OCI-LY3 (cell line): ENCODE data around the gene PARD3.
A peak's percentile ranks its signal among the peaks of the same experiment; 100 is the strongest.

Experiments used
- H2AFZ ChIP-seq: fragments of 200-600, 300-600 bp; shearing (Covaris generic); 2 replicates; pipeline ENCODE4 v1.6.0; 2014; ENCODE audit warnings: antibody characterized with exemption, low read depth, low read length
- H3K27ac ChIP-seq: fragments of 200-600, 300-600 bp; sonication (generic); 2 replicates; pipeline ENCODE4 v1.5.1; 2014; ENCODE audit warnings: mild to moderate bottlenecking, low read length, moderate library complexity, mixed read lengths
- H3K27me3 ChIP-seq: fragments of 200-600, 300-600 bp; sonication (generic); 2 replicates; pipeline ENCODE4 v1.6.1; 2014; ENCODE audit warnings: low read depth, low read length, mixed read lengths
- H3K36me3 ChIP-seq: fragments of 200-600, 300-600 bp; sonication (generic); replicated peaks from 2 replicates; pipeline ENCODE3; 2014; ENCODE audit warnings: low read depth, low read length, mixed read lengths
- H3K4me1 ChIP-seq: fragments of 300-600, 200-600 bp; sonication (generic); 2 replicates; pipeline ENCODE4 v1.6.1; 2014; ENCODE audit warnings: low read length, mixed read lengths
- H3K4me2 ChIP-seq: fragments of 200-600, 300-600 bp; sonication (generic); 2 replicates; pipeline ENCODE4 v1.6.1; 2014; ENCODE audit warnings: low read length, mixed read lengths
- H3K4me3 ChIP-seq: fragments of 300-600, 200-600 bp; sonication (generic); 2 replicates; pipeline ENCODE4 v1.5.1; 2014; ENCODE audit warnings: antibody characterized with exemption, mild to moderate bottlenecking, low read length, moderate library complexity
- H3K79me2 ChIP-seq: fragments of 300-600, 200-600 bp; shearing (Covaris generic); 2 replicates; pipeline ENCODE4 v1.6.1; 2014; ENCODE audit warnings: mild to moderate bottlenecking, low read length, mixed read lengths
- H3K9ac ChIP-seq: fragments of 300-600, 200-600 bp; shearing (Covaris generic); 2 replicates; pipeline ENCODE4 v1.6.0; 2014; ENCODE audit warnings: mild to moderate bottlenecking, low read length, moderate library complexity
- H3K9me3 ChIP-seq: fragments of 200-600, 300-600 bp; shearing (Covaris generic); 2 replicates; pipeline ENCODE4 v1.6.1; 2014; ENCODE audit warnings: low read length, mixed read lengths; ENCODE audit not compliant: insufficient read depth
- H4K20me1 ChIP-seq: fragments of 200-600, 300-600 bp; sonication (generic); 2 replicates; pipeline ENCODE4 v1.6.1; 2016; ENCODE audit warnings: low read length, mixed read lengths; ENCODE audit not compliant: insufficient read depth
- CTCF ChIP-seq: fragments of 200-600, 300-600 bp; sonication (generic); IDR thresholded peaks from 2 replicates; pipeline ENCODE4 v1.5.1; 2014; ENCODE audit warnings: antibody characterized with exemption, low read length, low read depth
- EZH2phosphoT487 ChIP-seq: fragments of 200-600 bp; shearing (Covaris generic); IDR thresholded peaks from 2 replicates; pipeline ENCODE4 v1.6.1; 2018; ENCODE audit warnings: antibody characterized with exemption, mixed run types, low read depth

The PARD3 gene

DNA sequence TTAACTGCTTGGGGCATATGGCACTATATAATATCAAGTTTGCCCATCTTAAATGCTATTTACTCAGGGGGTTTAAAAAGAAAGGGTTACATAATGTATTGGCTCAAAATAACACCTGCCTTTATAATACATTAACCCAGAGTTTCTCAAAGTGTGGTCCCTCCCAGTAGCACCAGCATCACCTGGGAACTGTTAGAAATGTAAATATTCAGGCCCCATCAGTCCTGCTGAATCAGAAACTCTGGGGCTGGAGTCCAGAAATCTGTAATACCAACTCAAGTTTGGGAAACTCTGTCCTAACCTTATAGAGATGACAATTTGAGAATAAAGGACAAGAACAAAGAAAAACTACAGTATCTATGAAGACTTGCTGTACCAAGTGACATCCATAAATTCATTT lies 270.7 kb downstream of the PARD3 start:
- Histone ChIP-seq H3K4me1 (peaks cover 5% of the 10 kb centered on the region; the same call in 1 of the 2 replicates), H3K4me2 (no peak overlapping the region), H3K9ac (no peak overlapping the region), H2AFZ (no peak overlapping the region), H3K27ac (no peak overlapping the region), H3K27me3 (no peaks in the 10 kb centered on the region), H3K4me3 (no peak overlapping the region), H3K9me3 (no peaks in the 10 kb centered on the region), H4K20me1 (no peaks in the 10 kb centered on the region), H3K36me3 (no peaks in the 10 kb centered on the region), H3K79me2 (no peaks in the 10 kb centered on the region)
- TF ChIP-seq EZH2phosphoT487 = no peak
- no peak for TF ChIP-seq CTCF

GRCh38 chr10:34543716-34544115 lies 271.4 kb downstream of the PARD3 start:
- no peak for TF ChIP-seq EZH2phosphoT487
- no peak for TF ChIP-seq CTCF
- H3K4me1 ChIP-seq = peaks cover 9% of the 10 kb centered on the region

GRCh38 chr10:34540492-34540891 lies 274.6 kb downstream of the PARD3 start:
- Histone ChIP-seq H3K9ac (no peak overlapping the region), H3K4me2 (no peak overlapping the region), H3K36me3 (no peaks in the 10 kb centered on the region), H3K4me3 (no peak overlapping the region), H3K9me3 (no peaks in the 10 kb centered on the region), H3K27ac (no peak overlapping the region), H3K4me1 (peaks cover 23% of the 10 kb centered on the region), H2AFZ (no peak overlapping the region), H3K27me3 (no peaks in the 10 kb centered on the region), H4K20me1 (no peaks in the 10 kb centered on the region), H3K79me2 (no peaks in the 10 kb centered on the region)
- no peak for TF ChIP-seq EZH2phosphoT487
- TF ChIP-seq CTCF = no peak

More at GRCh38 chr10:34543716-34544115, 271.4 kb downstream of the PARD3 start:
- Histone ChIP-seq H3K4me2 (no peak overlapping the region), H4K20me1 (no peaks in the 10 kb centered on the region), H3K79me2 (no peaks in the 10 kb centered on the region), H3K9ac (no peak overlapping the region), H3K27ac (no peak overlapping the region), H3K27me3 (no peaks in the 10 kb centered on the region), H3K36me3 (no peaks in the 10 kb centered on the region), H3K4me3 (no peak overlapping the region), H2AFZ (no peak overlapping the region), H3K9me3 (no peaks in the 10 kb centered on the region)

DNA sequence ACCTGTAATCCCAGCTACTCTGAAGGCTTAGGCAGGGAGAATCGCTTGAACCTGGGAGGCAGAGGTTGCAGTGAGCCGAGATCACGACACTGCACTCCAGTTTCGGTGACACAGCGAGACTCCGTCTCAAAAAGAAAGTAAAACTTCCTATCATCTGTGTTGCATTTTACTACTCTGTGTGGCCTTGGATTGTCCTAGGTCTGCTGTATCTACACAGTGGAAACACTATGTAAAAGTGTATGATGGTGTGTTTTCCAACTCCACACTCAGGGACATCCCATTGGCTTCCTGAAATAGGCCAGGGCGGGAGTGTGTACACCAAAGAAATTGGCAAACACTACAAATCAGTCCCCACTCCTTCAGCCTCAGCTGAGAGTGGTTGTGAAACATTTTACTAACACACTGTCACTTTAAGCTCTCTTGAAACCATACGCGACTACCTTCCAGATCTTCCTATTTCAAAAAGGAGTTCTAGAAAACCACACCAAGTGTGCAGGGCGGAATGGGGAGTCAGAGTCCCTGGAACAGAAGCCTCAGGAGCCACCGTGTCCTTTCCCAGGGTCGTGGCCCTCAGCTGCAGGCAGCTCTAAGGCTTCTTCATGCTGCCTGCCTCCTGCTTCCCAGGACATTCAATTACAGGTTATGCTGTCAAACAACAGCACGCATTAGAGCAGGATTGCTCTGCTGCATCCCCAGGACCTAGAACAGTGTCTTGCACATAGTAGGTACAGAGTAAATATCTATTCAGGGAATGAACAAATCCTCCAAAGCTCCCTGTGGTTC lies 275.4 kb downstream of the PARD3 start:
- Histone ChIP-seq H3K27me3 (no peaks in the 10 kb centered on the region), H4K20me1 (no peaks in the 10 kb centered on the region), H2AFZ (peak overlapping the region; percentile 90), H3K9ac (peak overlapping the region; percentile 52), H3K9me3 (no peaks in the 10 kb centered on the region), H3K4me2 (peak overlapping the region; percentile 82), H3K4me1 (peaks cover 23% of the 10 kb centered on the region), H3K36me3 (no peaks in the 10 kb centered on the region), H3K79me2 (no peaks in the 10 kb centered on the region), H3K4me3 (peak overlapping the region; percentile 65), H3K27ac (peak overlapping the region; percentile 17; the same call in 1 of the 2 replicates)
- no peak for TF ChIP-seq EZH2phosphoT487
- no peak for TF ChIP-seq CTCF
